Activated CD8-positive, alpha-beta memory T cell treated with anti-CD3 and anti-CD28 coated beads, Interleukin-2, amount 50 U/mL, for 1 hour (primary cell): ENCODE data around the gene ACTA2.

Experiments
- DNase-seq: peaks from one replicate; pipeline ENCODE4 v3.0.0-alpha.2; 2020; ENCODE audit errors: extremely low read depth

ACTA2 gene

GRCh38 chr10:88920198-88920597 lies 32.4 kb downstream of the ACTA2 start:
- no peak for DNase-seq

- DNase-seq: no peak
These were observed 33.5 kb downstream of the ACTA2 start for GRCh38 chr10:88919041-88919440.

- DNase-seq: no peak
These were observed 34.2 kb downstream of the ACTA2 start for GRCh38 chr10:88918191-88918905.

GRCh38 chr10:88916986-88917385 lies 35.6 kb downstream of the ACTA2 start:
- DNase-seq: no peak

- DNase-seq: no peak
These were observed 36.3 kb downstream of the ACTA2 start for GRCh38 chr10:88916231-88916630.

GRCh38 chr10:88915781-88916180 lies 36.8 kb downstream of the ACTA2 start:
- no peak for DNase-seq

GRCh38 chr10:88913788-88914187 lies 38.8 kb downstream of the ACTA2 start:
- no peak for DNase-seq

- no peak for DNase-seq
These were observed 39.4 kb downstream of the ACTA2 start for GRCh38 chr10:88913127-88913526.

GRCh38 chr10:88911851-88912250 lies 40.7 kb downstream of the ACTA2 start:
- DNase-seq: no peak

- no peak for DNase-seq
These were observed 41.5 kb downstream of the ACTA2 start for GRCh38 chr10:88911116-88911515.

- DNase-seq: no peak
These were observed 44.4 kb downstream of the ACTA2 start for GRCh38 chr10:88908194-88908593.

- no peak for DNase-seq
These were observed 45.7 kb downstream of the ACTA2 start for GRCh38 chr10:88906921-88907320.

GRCh38 chr10:88903715-88904114 lies 48.9 kb downstream of the ACTA2 start:
- no peak for DNase-seq

- DNase-seq: no peak
These were observed 50.4 kb downstream of the ACTA2 start for GRCh38 chr10:88901984-88902789.

- no peak for DNase-seq
These were observed 51.2 kb downstream of the ACTA2 start for GRCh38 chr10:88901206-88901983.

- DNase-seq: no peak
These were observed 52.7 kb downstream of the ACTA2 start for GRCh38 chr10:88899886-88900285.

GRCh38 chr10:88898727-88899126 lies 53.8 kb downstream of the ACTA2 start:
- DNase-seq: no peak

GRCh38 chr10:88896994-88897853 lies 55.3 kb downstream of the ACTA2 start:
- no peak for DNase-seq

GRCh38 chr10:88896372-88896993 lies 56.1 kb downstream of the ACTA2 start:
- no peak for DNase-seq

GRCh38 chr10:88895250-88895649 lies 57.3 kb downstream of the ACTA2 start:
- DNase-seq: no peak

- DNase-seq: no peak
These were observed 59.0 kb downstream of the ACTA2 start for GRCh38 chr10:88893611-88894010.
